ENCODE measurements around the gene TRMT6.
A peak's percentile ranks its signal among the peaks of the same experiment; 100 is the strongest.

TRMT6 gene

DNA sequence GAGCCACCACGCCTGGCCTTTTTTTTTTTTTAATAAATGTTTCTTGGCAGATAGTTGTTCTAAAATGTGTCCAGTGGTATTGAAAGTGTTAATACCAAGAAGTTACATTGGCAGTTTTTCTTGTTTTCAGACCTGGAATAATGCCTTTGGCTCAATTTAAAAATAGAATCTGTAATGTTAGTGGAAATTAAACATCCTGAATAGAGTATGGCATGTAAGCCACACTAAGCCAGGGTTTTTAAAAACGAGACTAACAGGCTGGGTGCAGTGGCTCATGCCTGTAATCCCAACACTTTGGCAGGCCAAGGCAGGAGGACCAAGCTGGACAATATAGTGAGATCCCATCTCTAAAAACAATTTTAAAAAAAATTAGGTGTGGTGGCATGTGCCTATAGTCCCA lies 25.4 kb upstream of the TRMT6 start:
- TF ChIP-seq POLR2A (IDR thresholded peaks at IDR 0.05; ENCODE audit: low read depth, low read length) (no peak), POLR2AphosphoS5 (IDR thresholded peaks at IDR 0.05; ENCODE audit: low read depth, low read length) (no peak), TAF1 (IDR thresholded peaks at IDR 0.05; ENCODE audit: borderline replicate concordance, low read depth, low read length) (no peak)
- DNase-seq (ENCODE audit: insufficient read length) (no peak), FAIRE-seq (no peak)

DNA sequence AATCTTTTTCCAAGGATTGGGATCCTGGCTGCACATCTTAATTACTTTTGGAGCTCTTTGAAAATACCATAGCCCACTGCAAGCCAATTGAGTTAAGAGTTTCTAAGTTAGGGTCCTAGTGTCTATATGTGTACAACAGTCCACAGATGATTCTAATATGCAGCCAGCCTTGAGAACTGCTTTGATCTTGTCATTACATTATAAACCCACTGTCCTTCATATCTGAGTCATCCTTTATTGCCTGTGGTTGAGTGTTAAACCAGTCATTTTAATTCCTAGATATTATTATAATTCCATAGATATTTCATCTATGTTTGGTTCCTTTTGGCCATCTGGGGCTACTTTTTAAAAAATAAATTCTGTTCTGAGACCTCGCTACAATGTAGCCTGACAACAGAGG lies 24.2 kb upstream of the TRMT6 start:
- no peak for FAIRE-seq
- TF ChIP-seq POLR2A (IDR thresholded peaks at IDR 0.05; ENCODE audit: low read depth, low read length) (no peak), TAF1 (IDR thresholded peaks at IDR 0.05; ENCODE audit: borderline replicate concordance, low read depth, low read length) (no peak), POLR2AphosphoS5 (IDR thresholded peaks at IDR 0.05; ENCODE audit: low read depth, low read length) (no peak)
- no peak for DNase-seq (ENCODE audit: insufficient read length)

DNA sequence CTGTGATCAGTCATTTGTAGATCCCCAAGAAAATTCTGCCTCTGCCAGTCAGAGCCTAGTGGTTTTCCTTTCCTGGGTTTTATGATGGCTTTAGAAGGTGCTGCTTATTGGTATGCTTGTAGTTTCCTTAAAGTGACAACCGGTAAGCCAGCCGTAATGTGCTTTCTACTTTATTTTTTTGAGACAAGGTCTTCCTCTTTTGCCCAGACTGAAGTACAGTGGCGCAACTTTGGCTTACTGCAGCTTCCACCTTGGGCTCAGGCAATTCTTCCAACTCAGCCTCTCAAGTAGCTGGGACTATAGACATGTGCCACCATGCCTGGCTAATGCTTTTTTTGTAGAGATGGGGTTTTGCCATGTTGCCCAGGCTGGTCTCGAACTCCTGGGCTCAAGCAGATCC lies 23.6 kb upstream of the TRMT6 start:
- TF ChIP-seq POLR2AphosphoS5 (IDR thresholded peaks at IDR 0.05; ENCODE audit: low read depth, low read length) = no peak
- no peak for TF ChIP-seq TAF1 (IDR thresholded peaks at IDR 0.05; ENCODE audit: borderline replicate concordance, low read depth, low read length)
- TF ChIP-seq POLR2A (IDR thresholded peaks at IDR 0.05; ENCODE audit: low read depth, low read length) = no peak
- DNase-seq (ENCODE audit: insufficient read length) (no peak), FAIRE-seq (no peak)

DNA sequence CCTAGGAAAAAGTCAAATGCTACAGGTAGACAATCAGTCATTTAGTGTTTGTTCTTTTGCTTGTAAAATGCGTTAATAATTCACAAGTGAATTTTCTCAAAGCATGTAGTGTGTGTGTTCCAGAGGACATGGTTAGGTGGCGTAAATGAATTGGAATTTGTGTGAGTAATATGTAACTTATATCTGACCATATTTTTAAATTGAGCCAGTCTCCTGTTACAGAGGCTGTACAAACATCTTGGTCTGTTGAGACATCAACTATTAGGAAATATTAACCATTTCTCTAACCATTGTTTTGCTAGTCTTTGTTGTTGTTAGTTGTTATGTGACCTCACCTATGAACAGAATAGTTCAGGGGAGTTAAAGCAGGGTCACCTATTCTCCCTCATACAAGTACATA lies 22.8 kb upstream of the TRMT6 start:
- FAIRE-seq = no peak
- TF ChIP-seq TAF1 (IDR thresholded peaks at IDR 0.05; ENCODE audit: borderline replicate concordance, low read depth, low read length) = no peak
- TF ChIP-seq POLR2AphosphoS5 (IDR thresholded peaks at IDR 0.05; ENCODE audit: low read depth, low read length) = no peak
- no peak for TF ChIP-seq POLR2A (IDR thresholded peaks at IDR 0.05; ENCODE audit: low read depth, low read length)
- no peak for DNase-seq (ENCODE audit: insufficient read length)

DNA sequence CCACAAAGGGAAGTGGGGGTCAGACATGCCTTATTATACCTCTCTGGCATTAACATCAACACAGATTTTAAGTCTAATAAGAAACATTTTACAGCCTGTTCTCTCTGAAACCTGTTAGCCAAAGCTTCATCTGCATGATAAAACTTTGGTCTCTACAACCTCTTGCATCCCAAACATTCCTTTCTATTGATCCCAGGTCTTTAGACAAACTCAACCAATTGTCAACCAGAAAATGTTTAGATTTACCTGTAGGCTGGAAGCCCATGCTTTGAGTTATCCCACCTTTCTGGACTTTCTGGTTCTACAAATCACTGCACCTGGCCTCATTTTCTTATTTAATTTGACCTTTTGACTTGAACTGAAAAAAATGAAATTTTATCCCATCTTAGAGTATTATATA lies 20.9 kb upstream of the TRMT6 start:
- FAIRE-seq (no peak), DNase-seq (ENCODE audit: insufficient read length) (no peak)
- TF ChIP-seq POLR2A (IDR thresholded peaks at IDR 0.05; ENCODE audit: low read depth, low read length) (no peak), TAF1 (IDR thresholded peaks at IDR 0.05; ENCODE audit: borderline replicate concordance, low read depth, low read length) (no peak), POLR2AphosphoS5 (IDR thresholded peaks at IDR 0.05; ENCODE audit: low read depth, low read length) (no peak)

DNA sequence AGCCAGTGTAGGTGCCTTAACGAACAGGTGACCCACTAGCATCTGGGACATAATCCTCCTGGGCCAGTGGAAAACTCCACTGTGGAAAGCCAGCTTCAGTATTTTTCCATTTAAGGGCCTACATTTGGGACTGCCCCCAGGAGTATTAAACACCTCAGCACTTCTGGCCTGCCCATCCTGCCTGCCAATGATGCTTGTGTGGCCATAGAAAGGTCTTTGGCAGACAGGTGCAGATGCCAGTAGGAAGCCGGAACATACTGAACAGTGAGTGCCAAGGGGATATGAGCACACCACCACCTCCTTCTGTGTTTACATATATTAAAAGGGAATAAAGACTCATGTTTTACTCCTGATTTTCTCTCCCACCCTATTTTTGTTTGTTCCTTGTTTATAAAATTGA lies 20.0 kb upstream of the TRMT6 start:
- DNase-seq (ENCODE audit: insufficient read length) = no peak
- no peak for FAIRE-seq
- TF ChIP-seq POLR2A (IDR thresholded peaks at IDR 0.05; ENCODE audit: low read depth, low read length) = no peak
- TF ChIP-seq POLR2AphosphoS5 (IDR thresholded peaks at IDR 0.05; ENCODE audit: low read depth, low read length) = no peak
- TF ChIP-seq TAF1 (IDR thresholded peaks at IDR 0.05; ENCODE audit: borderline replicate concordance, low read depth, low read length) = no peak

DNA sequence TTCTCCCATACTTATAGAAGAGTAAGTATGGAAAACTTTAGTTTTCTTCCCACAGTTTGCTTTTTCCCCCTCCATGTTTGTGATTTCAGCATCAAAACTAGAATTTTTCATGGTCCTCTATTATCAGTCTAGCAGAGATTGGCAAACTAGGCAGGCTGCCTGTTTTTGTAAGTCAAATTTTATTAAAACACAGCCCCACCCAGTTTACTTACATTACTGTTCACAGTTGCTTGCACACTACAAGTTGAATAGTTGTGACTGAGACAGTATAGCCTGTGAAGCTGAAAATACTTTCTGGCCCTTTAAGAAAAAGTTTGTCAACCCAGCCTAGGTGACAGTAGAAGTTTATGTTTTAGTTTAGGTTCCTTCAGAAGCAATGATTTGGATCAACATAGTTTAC lies 19.6 kb upstream of the TRMT6 start:
- FAIRE-seq (no peak), DNase-seq (ENCODE audit: insufficient read length) (no peak)
- TF ChIP-seq TAF1 (IDR thresholded peaks at IDR 0.05; ENCODE audit: borderline replicate concordance, low read depth, low read length) (no peak), POLR2A (IDR thresholded peaks at IDR 0.05; ENCODE audit: low read depth, low read length) (no peak), POLR2AphosphoS5 (IDR thresholded peaks at IDR 0.05; ENCODE audit: low read depth, low read length) (no peak)

DNA sequence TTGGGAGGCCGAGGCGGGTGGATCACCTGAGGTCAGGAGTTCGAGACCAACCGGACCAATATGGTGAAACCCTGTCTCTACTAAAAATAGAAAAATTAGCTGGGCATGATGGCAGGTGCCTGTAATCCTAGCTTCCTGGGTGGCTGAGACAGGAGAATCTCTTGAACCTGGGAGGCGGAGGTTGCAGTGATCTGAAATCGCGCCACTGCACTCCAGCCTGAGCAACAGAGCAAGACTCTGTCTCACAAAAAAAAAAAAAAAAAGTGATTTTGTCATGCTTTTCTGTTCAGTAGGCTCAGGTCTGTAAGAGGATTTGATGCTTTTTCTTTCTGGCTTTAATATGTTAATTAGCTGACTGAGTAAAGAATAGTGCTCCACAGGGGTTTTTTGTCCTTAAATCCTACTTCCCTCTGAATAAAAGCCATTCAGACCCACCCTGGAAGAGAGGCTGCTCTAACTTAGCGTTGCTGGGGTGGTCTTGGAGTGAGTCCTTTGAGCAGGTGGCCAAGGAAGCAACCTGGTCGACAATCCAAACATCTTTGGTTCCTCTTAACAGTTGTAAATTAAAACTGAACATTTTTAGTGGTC lies 19.1 kb upstream of the TRMT6 start:
- DNase-seq (ENCODE audit: insufficient read length) (no peak), FAIRE-seq (no peak)
- TF ChIP-seq POLR2A (IDR thresholded peaks at IDR 0.05; ENCODE audit: low read depth, low read length) (no peak), TAF1 (IDR thresholded peaks at IDR 0.05; ENCODE audit: borderline replicate concordance, low read depth, low read length) (no peak), POLR2AphosphoS5 (IDR thresholded peaks at IDR 0.05; ENCODE audit: low read depth, low read length) (no peak)

DNA sequence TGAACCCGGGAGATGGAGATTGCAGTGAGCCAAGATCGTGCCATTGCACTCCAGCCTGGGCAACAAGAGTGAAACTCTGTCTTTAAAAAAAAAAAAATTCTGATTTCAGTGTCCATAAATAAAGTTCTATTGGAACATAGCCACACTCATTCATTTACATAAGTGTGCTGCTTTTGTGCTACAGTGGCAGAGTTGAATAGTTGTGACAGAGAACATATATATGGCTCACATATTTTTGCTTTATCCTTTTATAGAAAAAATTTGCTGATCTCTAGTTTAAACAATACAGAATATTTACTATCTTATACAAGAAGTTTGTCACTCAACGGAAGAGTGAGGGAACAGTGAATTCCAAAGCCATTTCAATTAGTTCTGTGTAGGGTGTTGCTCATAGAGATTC lies 18.1 kb upstream of the TRMT6 start:
- TF ChIP-seq TAF1 (IDR thresholded peaks at IDR 0.05; ENCODE audit: borderline replicate concordance, low read depth, low read length) = no peak
- TF ChIP-seq POLR2AphosphoS5 (IDR thresholded peaks at IDR 0.05; ENCODE audit: low read depth, low read length) = no peak
- TF ChIP-seq POLR2A (IDR thresholded peaks at IDR 0.05; ENCODE audit: low read depth, low read length) = no peak
- FAIRE-seq = no peak
- DNase-seq (ENCODE audit: insufficient read length) = no peak

DNA sequence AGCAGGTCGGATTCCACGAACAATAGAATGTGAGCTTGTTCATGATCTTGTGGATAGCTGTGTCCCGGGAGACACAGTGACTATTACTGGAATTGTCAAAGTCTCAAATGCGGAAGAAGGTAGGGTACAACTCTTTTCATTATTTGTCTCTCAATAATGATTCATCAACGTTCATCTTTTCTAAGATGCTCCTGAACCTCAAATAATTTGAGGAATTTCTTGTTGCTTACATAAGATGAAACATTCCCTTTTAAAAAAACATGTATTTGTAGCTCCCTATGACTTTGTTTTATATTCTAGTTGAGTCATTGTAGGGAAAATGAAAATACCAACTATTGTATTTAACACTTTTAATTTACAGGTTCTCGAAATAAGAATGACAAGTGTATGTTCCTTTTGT lies 17.1 kb upstream of the TRMT6 start:
- no peak for FAIRE-seq
- DNase-seq (ENCODE audit: insufficient read length) = no peak
- TF ChIP-seq POLR2AphosphoS5 (IDR thresholded peaks at IDR 0.05; ENCODE audit: low read depth, low read length) = no peak
- TF ChIP-seq POLR2A (IDR thresholded peaks at IDR 0.05; ENCODE audit: low read depth, low read length) = no peak
- TF ChIP-seq TAF1 (IDR thresholded peaks at IDR 0.05; ENCODE audit: borderline replicate concordance, low read depth, low read length) = no peak

DNA sequence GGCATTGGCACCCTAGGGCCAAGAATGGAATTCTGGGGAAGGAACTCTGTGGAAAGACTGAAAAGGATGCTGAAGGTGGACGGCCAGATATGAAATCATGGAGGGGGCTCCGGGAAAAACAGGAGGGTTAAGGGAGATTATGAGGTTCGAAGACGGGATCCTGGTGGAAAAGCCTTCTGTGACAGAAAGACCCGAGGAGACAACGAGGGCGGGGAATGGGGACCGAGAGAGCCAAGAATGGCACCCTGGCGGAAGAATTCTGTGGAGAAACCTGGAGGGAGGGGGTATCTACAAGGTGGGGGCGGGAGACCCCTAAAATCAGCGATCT lies 426 bp downstream of the TRMT6 start:
- FAIRE-seq (no peak), DNase-seq (ENCODE audit: insufficient read length) (no peak)
- TF ChIP-seq POLR2A (IDR thresholded peaks at IDR 0.05; ENCODE audit: low read depth, low read length) (no peak), POLR2AphosphoS5 (IDR thresholded peaks at IDR 0.05; ENCODE audit: low read depth, low read length) (no peak), TAF1 (IDR thresholded peaks at IDR 0.05; ENCODE audit: borderline replicate concordance, low read depth, low read length) (no peak)

DNA sequence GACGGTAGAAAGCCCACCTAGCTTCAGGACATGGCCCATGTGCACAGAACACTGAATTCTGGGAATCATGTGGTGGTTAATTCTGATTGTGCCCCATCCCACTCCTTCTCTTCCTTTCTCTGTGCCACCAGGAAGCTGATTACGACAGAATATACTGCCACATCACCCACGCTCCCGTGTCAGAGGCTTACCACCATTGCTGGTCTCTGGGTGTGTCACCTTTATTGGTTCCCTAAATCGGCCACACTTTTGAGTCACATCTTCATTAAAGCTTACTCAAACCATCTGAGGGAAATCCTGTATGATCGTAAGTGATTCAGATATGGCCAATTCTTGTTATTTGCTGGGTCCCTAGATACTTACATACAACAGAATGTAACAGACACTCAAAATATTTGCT lies 3.1 kb downstream of the TRMT6 start:
- peak; percentile 56 for FAIRE-seq
- no peak for DNase-seq (ENCODE audit: insufficient read length)
- TF ChIP-seq POLR2AphosphoS5 (IDR thresholded peaks at IDR 0.05; ENCODE audit: low read depth, low read length) = no peak
- TF ChIP-seq TAF1 (IDR thresholded peaks at IDR 0.05; ENCODE audit: borderline replicate concordance, low read depth, low read length) = no peak
- no peak for TF ChIP-seq POLR2A (IDR thresholded peaks at IDR 0.05; ENCODE audit: low read depth, low read length)

DNA sequence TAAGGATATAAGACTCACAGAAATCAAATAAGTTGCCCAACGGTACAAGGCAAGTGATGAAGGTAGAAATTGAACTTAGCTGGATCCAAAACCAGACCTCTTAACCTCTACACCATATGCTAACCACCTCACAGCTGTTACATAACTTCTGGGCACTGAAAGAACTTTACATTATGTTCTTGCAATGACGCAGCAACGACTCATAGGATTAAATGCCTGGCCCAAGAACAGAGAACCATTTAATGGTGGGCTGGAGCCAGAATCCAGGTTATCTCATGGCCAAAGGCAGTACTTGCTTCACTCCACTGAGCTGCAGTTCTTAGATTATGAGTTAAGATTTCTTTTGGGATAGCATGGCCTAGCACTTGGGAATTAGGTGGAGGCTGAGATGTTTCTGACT lies 4.4 kb downstream of the TRMT6 start:
- no peak for DNase-seq (ENCODE audit: insufficient read length)
- TF ChIP-seq POLR2AphosphoS5 (IDR thresholded peaks at IDR 0.05; ENCODE audit: low read depth, low read length) (no peak), TAF1 (IDR thresholded peaks at IDR 0.05; ENCODE audit: borderline replicate concordance, low read depth, low read length) (no peak), POLR2A (IDR thresholded peaks at IDR 0.05; ENCODE audit: low read depth, low read length) (no peak)
- FAIRE-seq = peak; percentile 9

Data from GM12892 (cell line).